Measurements from ENCODE around the gene DCDC1. TPM values are rescaled to one million over a fixed set of nuclear protein-coding genes. Genes with fewer than 3 reads are reported as not detected.
"Not testable (repeated sequence)": the region's sequence is repeated elsewhere in the genome, so short reads cannot be mapped to it uniquely, and the experiment has no call there.

The DCDC1 gene
- total RNA-seq, 2 experiments from 2014 or later, result not detected

- ChIA-PET CTCF (interaction anchor here (0.6 kb wide), 1 partner anchor 197 kb away, joined by 3 read pairs; no protein-coding TSS in a partner anchor), POLR2A (no interaction called here)
- no peak overlapping the region for H3K27ac Mint-ChIP-seq
- H3K36me3 Mint-ChIP-seq (ENCODE audit: low read depth), result no peaks in the 10 kb centered on the region
- DNase-seq, result no peak
- H3K4me1 Mint-ChIP-seq, result no peaks in the 10 kb centered on the region
- H3K4me3 Mint-ChIP-seq, result no peak overlapping the region
- no peaks in the 10 kb centered on the region for H3K9me3 Mint-ChIP-seq
- peaks cover 9% of the 10 kb centered on the region for H3K27me3 Mint-ChIP-seq
Observed at GRCh38 chr11:31303644-31304180, 65.8 kb downstream of the DCDC1 start.

GRCh38 chr11:31301549-31302510 lies 67.7 kb downstream of the DCDC1 start:
- ChIA-PET CTCF (no interaction called here), POLR2A (no interaction called here)
- Mint-ChIP-seq H3K27ac (no peak overlapping the region), H3K4me3 (no peak overlapping the region), H3K9me3 (no peaks in the 10 kb centered on the region), H3K27me3 (peaks cover 3% of the 10 kb centered on the region), H3K36me3 (ENCODE audit: low read depth) (no peaks in the 10 kb centered on the region), H3K4me1 (no peaks in the 10 kb centered on the region)
- DNase-seq, result no peak

- H3K27ac Mint-ChIP-seq, result no peak overlapping the region
- no peaks in the 10 kb centered on the region for H3K36me3 Mint-ChIP-seq (ENCODE audit: low read depth)
- H3K4me1 Mint-ChIP-seq, result no peaks in the 10 kb centered on the region
- peaks cover 4% of the 10 kb centered on the region for H3K27me3 Mint-ChIP-seq
- no peak overlapping the region for H3K4me3 Mint-ChIP-seq
- POLR2A ChIA-PET, result no interaction called here
- no peaks in the 10 kb centered on the region for H3K9me3 Mint-ChIP-seq
- no peak for DNase-seq
- CTCF ChIA-PET, result no interaction called here
Observed at GRCh38 chr11:31295308-31295707, 74.2 kb downstream of the DCDC1 start.

- peaks cover 19% of the 10 kb centered on the region for H3K9me3 Mint-ChIP-seq
- H3K36me3 Mint-ChIP-seq (ENCODE audit: low read depth); H3K4me3 Mint-ChIP-seq; DNase-seq; H3K27ac Mint-ChIP-seq; CTCF ChIA-PET; H3K27me3 Mint-ChIP-seq; H3K4me1 Mint-ChIP-seq; POLR2A ChIA-PET: not testable (repeated sequence)
Observed at GRCh38 chr11:31273527-31273926, 96.0 kb downstream of the DCDC1 start.

- H3K27me3 Mint-ChIP-seq, result peaks cover 2% of the 10 kb centered on the region
- ChIA-PET CTCF (no interaction called here), POLR2A (no interaction called here)
- no peaks in the 10 kb centered on the region for H3K36me3 Mint-ChIP-seq (ENCODE audit: low read depth)
- H3K4me3 Mint-ChIP-seq, result no peak overlapping the region
- peaks cover 5% of the 10 kb centered on the region for H3K9me3 Mint-ChIP-seq
- no peaks in the 10 kb centered on the region for H3K4me1 Mint-ChIP-seq
- no peak for DNase-seq
- H3K27ac Mint-ChIP-seq, result no peak overlapping the region
Observed at GRCh38 chr11:31267720-31268119, 101.8 kb downstream of the DCDC1 start.

- DNase-seq, result no peak
- ChIA-PET CTCF (no interaction called here), POLR2A (no interaction called here)
- H3K36me3 Mint-ChIP-seq (ENCODE audit: low read depth), result no peaks in the 10 kb centered on the region
- H3K4me3 Mint-ChIP-seq, result no peak overlapping the region
- peaks cover 2% of the 10 kb centered on the region for H3K27me3 Mint-ChIP-seq
- H3K4me1 Mint-ChIP-seq, result no peaks in the 10 kb centered on the region
- no peaks in the 10 kb centered on the region for H3K9me3 Mint-ChIP-seq
- no peak overlapping the region for H3K27ac Mint-ChIP-seq
Observed at GRCh38 chr11:31264834-31265233, 104.7 kb downstream of the DCDC1 start.

GRCh38 chr11:31262761-31263160 lies 106.8 kb downstream of the DCDC1 start:
- H3K27me3 Mint-ChIP-seq, result peaks cover 2% of the 10 kb centered on the region
- H3K36me3 Mint-ChIP-seq (ENCODE audit: low read depth), result no peaks in the 10 kb centered on the region
- ChIA-PET POLR2A (no interaction called here), CTCF (no interaction called here)
- no peak overlapping the region for H3K27ac Mint-ChIP-seq
- no peaks in the 10 kb centered on the region for H3K9me3 Mint-ChIP-seq
- DNase-seq, result no peak
- no peak overlapping the region for H3K4me3 Mint-ChIP-seq
- no peaks in the 10 kb centered on the region for H3K4me1 Mint-ChIP-seq

- no peaks in the 10 kb centered on the region for H3K9me3 Mint-ChIP-seq
- peaks cover 2% of the 10 kb centered on the region for H3K27me3 Mint-ChIP-seq
- H3K4me1 Mint-ChIP-seq, result no peaks in the 10 kb centered on the region
- ChIA-PET POLR2A (no interaction called here), CTCF (no interaction called here)
- H3K27ac Mint-ChIP-seq, result no peak overlapping the region
- no peak for DNase-seq
- no peaks in the 10 kb centered on the region for H3K36me3 Mint-ChIP-seq (ENCODE audit: low read depth)
- H3K4me3 Mint-ChIP-seq, result no peak overlapping the region
Observed at GRCh38 chr11:31259797-31260196, 109.7 kb downstream of the DCDC1 start.

GRCh38 chr11:31254415-31254814 lies 115.1 kb downstream of the DCDC1 start:
- no peaks in the 10 kb centered on the region for H3K9me3 Mint-ChIP-seq
- no peaks in the 10 kb centered on the region for H3K4me1 Mint-ChIP-seq
- ChIA-PET CTCF (no interaction called here), POLR2A (no interaction called here)
- peaks cover 3% of the 10 kb centered on the region for H3K27me3 Mint-ChIP-seq
- H3K4me3 Mint-ChIP-seq, result no peak overlapping the region
- no peak overlapping the region for H3K27ac Mint-ChIP-seq
- DNase-seq, result no peak
- H3K36me3 Mint-ChIP-seq (ENCODE audit: low read depth), result no peaks in the 10 kb centered on the region

GRCh38 chr11:31248768-31249167 lies 120.8 kb downstream of the DCDC1 start:
- CTCF ChIA-PET, result no interaction called here
- H3K36me3 Mint-ChIP-seq (ENCODE audit: low read depth), result no peaks in the 10 kb centered on the region
- no peaks in the 10 kb centered on the region for H3K4me1 Mint-ChIP-seq
- POLR2A ChIA-PET, result interaction anchor here (0.6 kb wide), 1 partner anchor 543 kb away, joined by 3 read pairs; no protein-coding TSS in a partner anchor
- peaks cover 3% of the 10 kb centered on the region for H3K27me3 Mint-ChIP-seq
- no peak overlapping the region for H3K4me3 Mint-ChIP-seq
- DNase-seq, result no peak
- no peak overlapping the region for H3K27ac Mint-ChIP-seq
- H3K9me3 Mint-ChIP-seq, result no peaks in the 10 kb centered on the region

GRCh38 chr11:31247321-31247720 lies 122.2 kb downstream of the DCDC1 start:
- no peak for DNase-seq
- CTCF ChIA-PET, result no interaction called here
- POLR2A ChIA-PET, result no interaction called here
- no peaks in the 10 kb centered on the region for H3K9me3 Mint-ChIP-seq
- peaks cover 3% of the 10 kb centered on the region for H3K27me3 Mint-ChIP-seq
- no peaks in the 10 kb centered on the region for H3K36me3 Mint-ChIP-seq (ENCODE audit: low read depth)
- no peaks in the 10 kb centered on the region for H3K4me1 Mint-ChIP-seq
- no peak overlapping the region for H3K4me3 Mint-ChIP-seq
- no peak overlapping the region for H3K27ac Mint-ChIP-seq

- Mint-ChIP-seq H3K9me3 (no peaks in the 10 kb centered on the region), H3K27me3 (peaks cover 3% of the 10 kb centered on the region), H3K36me3 (ENCODE audit: low read depth) (no peaks in the 10 kb centered on the region), H3K4me1 (no peaks in the 10 kb centered on the region), H3K27ac (no peak overlapping the region), H3K4me3 (no peak overlapping the region)
- no peak for DNase-seq
- ChIA-PET CTCF (interaction anchor here (0.7 to 1.0 kb wide), 2 partner anchors 441 to 624 kb away, joined by 3 read pairs; no protein-coding TSS in a partner anchor), POLR2A (no interaction called here)
Observed at GRCh38 chr11:31246451-31247165, 122.9 kb downstream of the DCDC1 start.

GRCh38 chr11:31243706-31244105 lies 125.8 kb downstream of the DCDC1 start:
- Mint-ChIP-seq H3K4me1 (no peaks in the 10 kb centered on the region), H3K27ac (no peak overlapping the region), H3K9me3 (no peaks in the 10 kb centered on the region), H3K4me3 (no peak overlapping the region), H3K36me3 (ENCODE audit: low read depth) (no peaks in the 10 kb centered on the region), H3K27me3 (no peaks in the 10 kb centered on the region)
- CTCF ChIA-PET, result interaction anchor here (1.4 kb wide), 1 partner anchor 714 kb away, joined by 3 read pairs; no protein-coding TSS in a partner anchor
- POLR2A ChIA-PET, result no interaction called here
- no peak for DNase-seq
